GM18511 (cell line): ENCODE data around the gene RFX8.
"Not testable (repeated sequence)": the region's sequence is repeated elsewhere in the genome, so short reads cannot be mapped to it uniquely, and the experiment has no call there.

ENCODE experiments used
- ATAC-seq: cut with Tn5 transposase; IDR thresholded peaks from one replicate; pipeline ENCODE4 v1.9.1; 2021; ENCODE audit warnings: mild to moderate bottlenecking, moderate library complexity; ENCODE audit not compliant: unreplicated experiment

RFX8 gene

DNA sequence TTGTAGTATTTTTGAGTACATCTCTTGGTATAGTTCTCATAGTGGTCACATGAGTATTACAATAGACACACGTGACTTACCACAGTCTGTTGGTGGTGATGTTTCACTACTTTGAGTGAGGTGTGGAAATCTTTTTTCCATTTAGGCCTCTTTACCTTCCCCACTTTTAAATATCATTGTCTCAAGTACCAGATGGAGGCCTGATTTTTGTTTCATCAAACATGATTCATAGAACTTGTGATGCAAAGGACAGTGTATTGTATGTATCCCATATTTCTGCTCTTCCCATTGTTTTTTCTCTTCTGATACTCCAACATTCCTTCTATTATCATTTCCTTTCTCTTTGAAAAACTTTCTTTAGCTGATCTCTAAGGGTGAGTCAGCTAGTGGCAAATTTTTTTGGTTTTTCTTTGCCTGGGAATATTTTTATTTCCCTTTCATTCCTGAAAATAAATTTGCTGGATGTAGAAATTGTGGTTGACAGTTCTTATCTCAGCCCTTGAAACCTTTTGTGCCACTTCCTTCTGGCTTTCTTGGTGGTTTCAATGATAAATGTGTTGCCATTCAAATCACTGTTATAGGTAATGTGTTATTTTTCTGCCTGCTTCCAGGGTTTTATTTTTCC is 32.8 kb downstream of the RFX8 start:
- ATAC-seq, result no peak

GRCh38 chr2:101440127-101440738 is 34.7 kb downstream of the RFX8 start:
- ATAC-seq, result no peak

GRCh38 chr2:101439716-101440115 is 35.2 kb downstream of the RFX8 start:
- no peak for ATAC-seq

DNA sequence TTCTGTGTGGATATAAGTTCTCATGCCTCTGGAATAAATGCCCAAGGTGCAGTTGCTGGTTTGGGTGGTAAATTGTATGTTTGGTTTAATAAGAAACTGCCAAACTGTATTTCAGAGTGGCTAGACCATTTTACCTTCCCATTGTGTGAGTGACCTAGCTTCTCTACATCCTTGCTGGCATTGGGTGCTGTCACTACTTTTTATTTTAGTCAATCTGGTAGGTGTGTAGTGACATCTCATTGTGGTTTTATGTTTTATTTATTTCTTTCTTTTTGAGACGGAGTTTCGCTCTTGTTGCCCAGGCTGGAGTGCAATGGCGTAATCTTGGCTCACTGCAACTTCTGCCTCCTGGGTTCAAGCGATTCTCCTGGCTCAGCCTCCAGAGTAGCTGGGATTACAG is 36.4 kb downstream of the RFX8 start:
- not testable (repeated sequence) for ATAC-seq

GRCh38 chr2:101435001-101435862 is 39.7 kb downstream of the RFX8 start:
- no peak for ATAC-seq

DNA sequence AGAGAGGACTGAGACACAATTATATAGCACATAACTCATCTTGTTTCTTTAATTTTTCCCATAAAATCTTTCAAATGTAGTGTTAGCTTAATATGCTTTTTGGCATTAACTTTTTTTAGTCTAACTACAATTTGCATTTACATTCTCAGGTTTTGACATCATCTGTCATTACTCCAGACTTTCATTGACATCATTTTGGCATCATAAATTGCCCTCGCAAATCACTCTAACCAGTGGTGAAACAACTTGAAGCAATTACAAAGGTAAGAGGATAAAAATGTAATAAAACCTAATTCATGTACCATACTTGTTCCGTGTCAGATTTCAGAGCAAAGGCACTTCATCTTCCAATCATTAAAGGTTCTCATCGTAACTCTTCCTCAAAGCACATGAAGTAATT is 41.4 kb downstream of the RFX8 start:
- ATAC-seq, result no peak

DNA sequence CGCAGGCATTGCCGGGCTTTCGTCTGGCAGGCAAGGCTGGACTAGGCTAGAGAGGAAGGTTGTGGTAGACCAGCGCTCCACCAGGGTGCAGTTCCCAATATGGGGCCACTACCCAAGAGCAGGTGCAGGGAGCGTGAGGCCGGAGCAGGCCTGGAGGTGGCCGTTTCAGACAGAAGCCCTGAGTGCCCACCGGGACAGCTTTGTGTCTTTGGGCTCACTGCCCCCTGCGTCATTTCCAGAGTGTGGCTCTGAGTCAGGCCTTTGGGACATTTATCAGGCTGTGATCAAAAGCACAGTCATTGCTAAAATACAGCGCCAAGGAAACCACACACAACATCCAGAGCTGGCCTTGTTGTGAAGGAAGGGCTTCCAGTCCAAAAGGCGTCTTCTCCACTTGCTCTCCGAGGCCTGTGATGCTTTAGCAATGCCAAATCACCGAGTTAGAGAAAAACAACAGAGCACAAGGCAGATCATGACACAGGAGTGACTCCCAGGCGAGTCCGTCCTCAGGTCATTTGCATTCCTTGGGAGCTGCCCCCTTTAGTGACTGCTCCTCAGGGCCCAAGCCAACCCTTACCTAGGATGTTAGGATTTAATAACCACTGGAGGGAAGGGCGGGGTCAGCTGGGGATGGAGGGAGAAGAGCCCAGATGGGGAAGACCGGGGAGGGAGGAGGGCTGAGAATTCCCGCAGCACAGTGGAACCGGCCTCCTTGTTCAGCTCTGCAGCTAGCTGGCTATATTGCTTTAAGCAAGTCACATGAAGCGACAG is 42.3 kb downstream of the RFX8 start:
- ATAC-seq, result no peak

DNA sequence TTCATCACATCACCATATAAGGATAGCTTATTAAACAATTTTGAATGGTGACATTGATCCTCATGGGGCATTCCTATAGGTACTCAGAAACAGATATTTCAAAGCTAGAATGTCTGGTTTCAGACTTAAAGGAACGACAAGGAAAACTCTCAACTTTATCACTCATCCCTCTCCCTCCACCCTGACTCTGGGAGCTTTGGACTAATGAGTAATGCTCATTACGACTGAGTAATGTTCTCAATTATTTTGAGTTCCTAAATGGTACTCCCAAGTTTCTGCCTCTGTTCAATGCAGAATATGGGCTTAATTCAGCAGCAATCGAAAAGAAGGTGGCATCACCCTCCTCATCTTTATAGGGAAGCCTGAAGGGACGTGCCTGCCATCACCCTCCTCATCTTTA is 43.4 kb downstream of the RFX8 start:
- ATAC-seq, result no peak

- ATAC-seq, result no peak
Measured at GRCh38 chr2:101430156-101430555, 44.8 kb downstream of the RFX8 start.

- ATAC-seq, result no peak
Measured at GRCh38 chr2:101429453-101429852, 45.5 kb downstream of the RFX8 start.

- ATAC-seq, result no peak
Measured at GRCh38 chr2:101428422-101429176, 46.3 kb downstream of the RFX8 start.

GRCh38 chr2:101427743-101428142 is 47.2 kb downstream of the RFX8 start:
- no peak for ATAC-seq

DNA sequence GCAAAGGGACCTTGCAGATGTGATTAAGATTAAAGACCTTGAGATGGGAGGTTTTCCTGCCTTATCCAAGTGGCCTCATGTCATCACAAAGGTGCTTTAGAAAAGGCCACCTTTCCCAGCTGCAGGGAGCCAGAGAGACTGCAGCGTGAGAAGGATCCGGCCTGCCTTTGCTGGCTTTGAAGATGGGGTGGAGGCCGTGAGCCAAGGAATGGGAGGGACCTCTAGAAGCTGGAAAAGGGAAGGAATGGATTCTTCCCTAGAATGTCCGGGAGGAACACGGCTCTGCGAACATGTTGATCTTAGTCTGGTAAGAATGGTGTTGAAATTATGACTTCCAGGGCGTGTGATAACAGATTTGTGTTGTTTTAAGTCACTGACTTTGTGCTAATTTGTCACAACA is 47.7 kb downstream of the RFX8 start:
- no peak for ATAC-seq

GRCh38 chr2:101426822-101427221 is 48.1 kb downstream of the RFX8 start:
- no peak for ATAC-seq

DNA sequence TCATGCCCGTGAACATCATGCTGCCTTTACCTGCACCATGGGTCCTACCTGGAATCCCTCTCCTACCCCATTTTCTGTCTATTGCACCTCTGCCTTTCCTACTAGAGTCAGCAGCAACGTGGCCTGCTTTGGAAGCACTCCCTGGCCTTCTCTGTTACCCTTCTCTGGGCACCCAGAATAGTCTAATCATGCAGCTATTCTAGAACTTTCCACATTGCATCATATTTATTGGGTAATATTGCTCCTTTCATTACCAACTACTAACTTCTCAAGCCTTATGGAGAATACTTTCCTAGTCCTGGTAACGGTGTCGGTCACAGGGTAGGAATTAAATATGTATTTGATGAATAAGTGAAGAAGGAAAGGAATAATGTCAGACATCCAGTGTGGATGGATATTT is 54.3 kb downstream of the RFX8 start:
- no peak for ATAC-seq

DNA sequence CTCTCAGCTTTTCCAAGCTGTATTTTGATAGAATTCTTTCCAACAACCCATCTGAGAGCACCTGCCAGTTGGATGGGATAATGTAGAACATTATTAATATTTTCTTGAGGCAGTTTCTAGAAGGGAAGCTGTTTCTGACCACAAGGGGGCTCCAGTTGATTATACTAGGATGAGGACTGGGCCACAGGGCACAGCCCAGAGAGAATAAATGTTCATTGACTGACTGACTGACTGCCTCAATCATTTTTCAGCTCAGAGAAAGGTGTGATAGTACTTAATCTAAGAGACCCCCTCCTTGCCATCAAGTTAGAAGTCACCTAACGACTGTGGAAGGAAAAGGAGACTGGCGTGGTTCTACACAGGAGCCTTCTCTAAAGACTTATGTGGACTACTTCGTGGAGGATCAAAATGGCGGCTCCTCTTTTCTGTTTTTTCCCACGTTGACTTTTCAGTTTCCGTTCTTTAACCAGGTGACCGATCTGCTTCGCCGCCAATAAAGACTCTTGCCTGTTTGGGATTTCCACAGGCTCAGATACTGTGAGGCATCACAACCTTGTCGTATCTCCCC is 55.7 kb downstream of the RFX8 start:
- no peak for ATAC-seq

DNA sequence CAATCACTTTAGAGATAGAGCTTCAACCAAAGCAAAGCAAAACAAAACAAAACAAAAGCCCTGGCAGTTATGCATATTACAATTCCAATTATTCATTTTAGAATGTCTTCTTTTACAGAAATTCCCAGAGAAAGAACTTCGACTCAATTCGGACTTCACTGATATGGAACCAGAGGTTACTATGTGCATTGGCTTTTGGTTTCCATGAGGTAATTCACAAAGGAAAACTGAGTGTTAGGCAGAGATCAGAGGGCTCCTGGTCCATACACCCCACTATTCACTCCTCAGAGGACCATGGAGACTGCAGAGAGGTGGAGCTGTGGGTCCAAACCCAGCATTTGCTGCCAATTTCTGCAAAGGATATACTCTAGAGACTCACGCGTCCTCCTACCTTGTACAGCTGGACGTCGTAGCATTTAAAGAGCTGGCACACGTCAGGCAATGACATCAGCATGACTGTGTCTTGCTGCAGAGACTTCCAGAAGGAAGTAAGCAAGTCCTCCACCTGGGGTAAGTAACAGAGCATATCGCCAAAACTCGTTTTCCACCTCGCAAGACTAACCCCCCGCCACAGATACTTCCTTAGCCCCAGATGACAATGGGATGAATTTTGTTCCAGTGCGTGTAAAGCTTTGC is 56.3 kb downstream of the RFX8 start:
- ATAC-seq, result no peak

DNA sequence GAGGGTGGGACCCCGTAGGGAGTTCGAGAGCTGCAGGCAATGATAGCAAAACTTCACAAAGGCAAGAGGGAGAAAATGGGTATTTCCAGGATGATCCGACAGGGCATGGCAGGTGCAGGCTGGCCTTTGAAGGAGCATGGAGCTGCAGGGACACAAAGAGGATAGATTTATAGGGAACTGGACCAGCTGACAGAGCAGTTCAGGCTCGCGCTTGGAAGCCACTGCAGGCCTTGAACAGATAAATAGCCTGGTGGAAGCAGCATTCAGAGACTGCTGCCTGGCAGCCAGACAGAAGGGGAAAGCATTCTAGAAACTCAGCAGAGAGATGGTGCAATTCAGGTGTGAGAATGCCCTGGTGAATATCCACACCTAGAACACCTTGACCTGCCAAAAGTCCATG is 58.3 kb downstream of the RFX8 start:
- no peak for ATAC-seq

DNA sequence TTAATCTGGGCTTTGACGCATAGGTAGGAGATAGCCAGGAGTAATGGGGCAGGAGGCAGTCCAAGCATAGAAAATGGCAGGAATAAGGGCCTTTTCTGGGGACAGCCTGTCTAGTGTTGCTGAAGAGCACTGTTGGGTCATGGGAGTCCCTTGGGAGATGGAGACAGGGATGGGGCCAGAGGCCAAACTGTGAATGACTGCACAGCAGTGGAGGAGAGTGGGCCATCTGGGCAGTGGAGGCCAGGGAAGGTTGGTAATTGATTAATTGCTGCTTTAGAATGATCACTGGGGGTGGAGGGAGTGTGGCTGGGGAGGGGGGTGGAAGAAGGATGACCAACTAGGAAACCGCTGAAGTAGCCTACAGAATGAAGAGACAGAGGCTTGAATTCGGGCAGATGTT is 59.0 kb downstream of the RFX8 start:
- ATAC-seq, result no peak

DNA sequence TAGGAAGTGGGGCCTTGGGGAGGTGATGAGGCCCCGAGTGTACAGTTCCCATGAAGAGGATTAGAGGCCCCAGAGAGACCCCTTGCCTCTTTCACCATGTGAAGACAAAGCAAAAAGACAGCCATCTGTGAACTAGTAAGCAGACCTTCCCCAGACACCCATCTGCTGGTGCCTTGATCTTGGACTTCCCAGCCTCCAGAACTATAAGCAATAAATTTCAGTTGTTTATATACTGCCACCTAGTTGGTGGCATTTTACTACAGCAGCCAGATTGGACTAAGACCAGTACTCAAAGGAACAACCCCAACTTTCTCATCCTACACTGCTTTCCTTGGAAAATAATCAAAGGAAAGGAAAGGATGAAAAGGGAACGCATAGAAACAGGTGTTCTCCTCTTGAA is 59.7 kb downstream of the RFX8 start:
- ATAC-seq, result no peak
